BE2C (cell line): ENCODE results near the gene RPL12.
A peak's percentile ranks its signal among the peaks of the same experiment; 100 is the strongest.

Source experiments
- DNase-seq: peaks from one replicate; pipeline ENCODE4 v3.0.0-alpha.2; 2020
- H3K27me3 ChIP-seq: fragments of 250-450 bp; sonication (Bioruptor Pico); 2 replicates; pipeline ENCODE4 v1.5.1; 2020; ENCODE audit warnings: mild to moderate bottlenecking
- H3K36me3 ChIP-seq: fragments of 250-450 bp; sonication (Bioruptor Pico); 2 replicates; pipeline ENCODE4 v1.5.1; 2020; ENCODE audit warnings: mild to moderate bottlenecking
- H3K4me1 ChIP-seq: fragments of 250-450 bp; sonication (Bioruptor Pico); 2 replicates; pipeline ENCODE4 v1.5.1; 2020
- H3K4me3 ChIP-seq: 2 replicates; pipeline ENCODE4 v1.5.1; 2011; ENCODE audit warnings: low read depth, low read length
- H3K9me3 ChIP-seq: fragments of 250-450 bp; sonication (Bioruptor Pico); 2 replicates; pipeline ENCODE4 v1.5.1; 2020
- TF ChIP-seq, protein P1 (sequence below): IDR thresholded peaks from 2 replicates; pipeline ENCODE4 v1.5.1; 2012; ENCODE audit warnings: mild to moderate bottlenecking, low read depth, low read length

The RPL12 gene

GRCh38 chr9:127438394-127438793, 12.8 kb downstream of the RPL12 start:
- TF ChIP-seq, protein P1, sequence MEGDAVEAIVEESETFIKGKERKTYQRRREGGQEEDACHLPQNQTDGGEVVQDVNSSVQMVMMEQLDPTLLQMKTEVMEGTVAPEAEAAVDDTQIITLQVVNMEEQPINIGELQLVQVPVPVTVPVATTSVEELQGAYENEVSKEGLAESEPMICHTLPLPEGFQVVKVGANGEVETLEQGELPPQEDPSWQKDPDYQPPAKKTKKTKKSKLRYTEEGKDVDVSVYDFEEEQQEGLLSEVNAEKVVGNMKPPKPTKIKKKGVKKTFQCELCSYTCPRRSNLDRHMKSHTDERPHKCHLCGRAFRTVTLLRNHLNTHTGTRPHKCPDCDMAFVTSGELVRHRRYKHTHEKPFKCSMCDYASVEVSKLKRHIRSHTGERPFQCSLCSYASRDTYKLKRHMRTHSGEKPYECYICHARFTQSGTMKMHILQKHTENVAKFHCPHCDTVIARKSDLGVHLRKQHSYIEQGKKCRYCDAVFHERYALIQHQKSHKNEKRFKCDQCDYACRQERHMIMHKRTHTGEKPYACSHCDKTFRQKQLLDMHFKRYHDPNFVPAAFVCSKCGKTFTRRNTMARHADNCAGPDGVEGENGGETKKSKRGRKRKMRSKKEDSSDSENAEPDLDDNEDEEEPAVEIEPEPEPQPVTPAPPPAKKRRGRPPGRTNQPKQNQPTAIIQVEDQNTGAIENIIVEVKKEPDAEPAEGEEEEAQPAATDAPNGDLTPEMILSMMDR: no peak
- Histone ChIP-seq H3K4me1 (no peaks in the 10 kb centered on the region), H3K4me3 (no peak overlapping the region), H3K36me3 (peaks cover 94% of the 10 kb centered on the region), H3K9me3 (no peaks in the 10 kb centered on the region), H3K27me3 (no peaks in the 10 kb centered on the region)
- no peak for DNase-seq

- no peaks in the 10 kb centered on the region for H3K4me1 ChIP-seq
- peaks cover 93% of the 10 kb centered on the region for H3K36me3 ChIP-seq
- H3K27me3 ChIP-seq: no peaks in the 10 kb centered on the region
- no peak for DNase-seq
- H3K9me3 ChIP-seq: no peaks in the 10 kb centered on the region
- TF ChIP-seq, protein P1: no peak; the same call in 1 of the 2 replicates
- no peak overlapping the region for H3K4me3 ChIP-seq
Measured at GRCh38 chr9:127437497-127438264, 13.5 kb downstream of the RPL12 start.

DNA sequence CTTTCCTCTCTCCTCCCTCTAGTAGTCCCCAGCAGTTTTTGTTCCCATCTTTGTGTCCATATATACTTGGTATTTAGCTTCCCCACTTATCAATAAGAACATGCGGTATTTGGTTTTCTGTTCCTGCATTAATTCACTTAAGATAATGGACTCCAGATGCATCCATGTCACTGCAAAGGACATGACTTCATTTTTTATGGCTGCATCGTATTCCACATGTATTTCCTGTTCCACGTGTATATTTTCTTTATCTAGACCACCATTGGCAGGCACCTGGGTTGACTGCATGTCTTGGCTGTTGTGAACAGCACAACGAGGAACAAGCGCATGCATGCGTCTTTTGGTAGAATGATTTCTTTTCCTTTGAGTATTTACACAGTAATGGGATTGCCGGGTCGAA, 20.8 kb downstream of the RPL12 start:
- no peak for DNase-seq
- H3K9me3 ChIP-seq: no peaks in the 10 kb centered on the region
- TF ChIP-seq, protein P1: no peak
- H3K4me1 ChIP-seq: no peaks in the 10 kb centered on the region
- peaks cover 49% of the 10 kb centered on the region for H3K36me3 ChIP-seq
- H3K27me3 ChIP-seq: no peaks in the 10 kb centered on the region
- H3K4me3 ChIP-seq: no peak overlapping the region

GRCh38 chr9:127428348-127428747, 22.9 kb downstream of the RPL12 start:
- Histone ChIP-seq H3K36me3 (peaks cover 29% of the 10 kb centered on the region), H3K4me3 (no peak overlapping the region), H3K27me3 (no peaks in the 10 kb centered on the region), H3K4me1 (no peaks in the 10 kb centered on the region), H3K9me3 (no peaks in the 10 kb centered on the region)
- no peak for DNase-seq
- TF ChIP-seq, protein P1: no peak

DNA sequence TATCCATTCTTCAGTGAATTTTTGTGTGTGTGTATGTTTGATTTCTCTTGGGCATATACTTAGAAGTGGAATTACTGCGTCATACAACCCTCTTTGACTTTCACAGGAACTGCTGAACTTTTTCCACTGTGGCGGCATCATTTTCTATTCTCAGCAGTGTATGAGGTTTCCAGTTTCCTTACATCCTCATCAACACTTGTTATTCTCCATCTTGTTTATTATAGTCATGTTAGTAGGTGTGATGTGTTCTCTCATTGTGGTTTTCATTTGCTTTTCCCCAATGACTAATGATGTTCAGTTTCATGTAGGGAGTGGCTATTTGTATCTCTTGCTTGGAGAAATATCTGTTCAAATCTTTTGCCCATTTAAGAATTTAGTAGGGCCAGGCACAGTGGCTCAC, 24.4 kb downstream of the RPL12 start:
- TF ChIP-seq, protein P1: no peak
- H3K36me3 ChIP-seq: peaks cover 23% of the 10 kb centered on the region
- H3K4me1 ChIP-seq: no peaks in the 10 kb centered on the region
- no peak overlapping the region for H3K4me3 ChIP-seq
- no peaks in the 10 kb centered on the region for H3K9me3 ChIP-seq
- H3K27me3 ChIP-seq: no peaks in the 10 kb centered on the region
- DNase-seq: no peak

- Histone ChIP-seq H3K4me3 (peak overlapping the region; percentile 99), H3K4me1 (no peaks in the 10 kb centered on the region), H3K36me3 (peaks cover 4% of the 10 kb centered on the region), H3K27me3 (no peaks in the 10 kb centered on the region), H3K9me3 (no peaks in the 10 kb centered on the region)
- no peak for DNase-seq
- TF ChIP-seq, protein P1: 0 out of 2 replicates have a peak, but pooled peaks have one; percentile 1
Measured at GRCh38 chr9:127424676-127424999, 26.6 kb downstream of the RPL12 start.
